NT2/D1 (cell line): ENCODE results near the gene RABL2A.

Experiments
- SUZ12 ChIP-seq: IDR thresholded peaks from 2 replicates; pipeline ENCODE4 v1.6.1; 2011; ENCODE audit not compliant: insufficient read length, insufficient read depth; ENCODE audit errors: extremely low read depth
- YY1 ChIP-seq: IDR thresholded peaks from 2 replicates; pipeline ENCODE4 v1.6.1; 2011; ENCODE audit not compliant: insufficient read length, insufficient read depth

DNA sequence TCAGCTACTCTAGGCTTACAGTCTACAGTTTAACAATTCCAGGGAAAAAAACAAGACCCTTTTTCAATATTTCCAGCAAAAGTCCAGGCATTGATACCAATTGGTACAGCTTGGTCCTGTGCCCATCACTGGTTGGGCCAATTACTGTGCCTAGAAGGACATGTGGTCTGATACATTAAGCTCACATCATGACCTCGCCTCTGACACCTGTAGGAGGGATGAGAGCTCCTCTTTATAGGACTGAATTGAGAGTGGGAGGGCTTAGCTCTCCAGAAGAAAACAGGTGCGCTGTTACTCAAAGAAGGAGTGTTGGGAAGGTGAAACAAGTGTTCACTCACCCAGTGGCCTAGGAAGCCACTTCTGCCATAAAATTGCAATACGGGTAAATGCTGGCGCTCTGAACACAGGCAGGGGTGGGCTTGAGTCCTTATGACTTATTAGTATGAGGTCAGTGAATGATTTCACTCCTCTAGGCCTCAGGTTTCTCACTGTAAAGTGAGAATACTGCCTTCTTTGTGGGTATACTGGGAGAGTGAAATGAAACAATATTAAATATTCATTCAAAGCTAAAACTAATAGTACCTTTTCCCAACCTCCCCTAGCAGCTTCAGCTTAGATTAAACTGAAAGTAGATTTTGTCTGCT, 49.7 kb downstream of the RABL2A start:
- TF ChIP-seq YY1: no peak
- no peak for TF ChIP-seq SUZ12
